WTC11 (cell line): Measurements from ENCODE around the gene SNPH.

ENCODE experiments used
- ATF1 ChIP-seq: sonication (generic); formaldehyde crosslinking; IDR thresholded peaks from 2 replicates; pipeline ENCODE4 v1.8.1; 2023; ENCODE audit warnings: mild to moderate bottlenecking, moderate library complexity, missing genetic modification reagents
- CREB1 ChIP-seq: sonication (generic); formaldehyde crosslinking; IDR thresholded peaks from 2 replicates; pipeline ENCODE4 v1.8.0; 2023; ENCODE audit warnings: mild to moderate bottlenecking, missing genetic modification reagents
- ELF4 ChIP-seq: sonication (generic); formaldehyde crosslinking; IDR thresholded peaks from 2 replicates; pipeline ENCODE4 v1.8.1; 2022; ENCODE audit warnings: low read depth, mild to moderate bottlenecking, moderate library complexity, missing genetic modification reagents
- HMGA2 ChIP-seq: fragments of 250-450 bp; sonication (Bioruptor Pico); IDR thresholded peaks from 2 replicates; pipeline ENCODE4 v1.4.0; 2021; ENCODE audit warnings: mild to moderate bottlenecking, moderate library complexity
- MAX ChIP-seq: sonication (generic); formaldehyde crosslinking; IDR thresholded peaks from 2 replicates; pipeline ENCODE4 v1.8.0; 2022; ENCODE audit warnings: mild to moderate bottlenecking, missing genetic modification reagents
- MLX ChIP-seq: sonication (generic); formaldehyde crosslinking; IDR thresholded peaks from 2 replicates; pipeline ENCODE4 v1.8.1; 2023; ENCODE audit warnings: mild to moderate bottlenecking, missing genetic modification reagents, moderate library complexity
- NR1H2 ChIP-seq: sonication (generic); formaldehyde crosslinking; IDR thresholded peaks from 2 replicates; pipeline ENCODE4 v1.9.0; 2021; ENCODE audit warnings: mild to moderate bottlenecking, moderate library complexity, missing genetic modification reagents
- TF ChIP-seq, protein P1 (sequence below): fragments of 200-600 bp; IDR thresholded peaks from 2 replicates; pipeline ENCODE4 v1.8.0; 2022; ENCODE audit warnings: antibody characterized with exemption
- TF ChIP-seq, protein P2 (sequence below): sonication (generic); formaldehyde crosslinking; IDR thresholded peaks from 2 replicates; pipeline ENCODE4 v1.8.1; 2022; ENCODE audit warnings: low read depth, missing genetic modification reagents, borderline replicate concordance

DNA sequence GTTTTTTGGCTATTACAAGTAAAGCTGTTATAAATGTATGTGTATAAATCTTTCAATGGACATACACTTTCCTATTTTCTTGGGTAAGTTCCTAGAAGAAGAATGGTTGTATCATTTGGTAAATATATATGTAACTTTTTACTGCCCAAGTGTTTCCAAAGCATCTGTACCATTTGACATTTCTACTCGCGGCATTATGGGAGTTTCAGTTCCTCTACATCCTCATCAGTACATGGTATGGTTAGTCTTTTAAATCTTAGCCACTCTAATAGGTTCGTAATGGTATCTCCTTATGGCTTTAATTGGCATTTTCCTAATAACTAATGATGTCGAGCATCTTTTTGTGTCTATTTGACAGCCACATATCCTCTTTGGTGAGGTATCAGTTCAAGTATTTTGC, 12.9 kb downstream of the SNPH start:
- TF ChIP-seq, protein P1, sequence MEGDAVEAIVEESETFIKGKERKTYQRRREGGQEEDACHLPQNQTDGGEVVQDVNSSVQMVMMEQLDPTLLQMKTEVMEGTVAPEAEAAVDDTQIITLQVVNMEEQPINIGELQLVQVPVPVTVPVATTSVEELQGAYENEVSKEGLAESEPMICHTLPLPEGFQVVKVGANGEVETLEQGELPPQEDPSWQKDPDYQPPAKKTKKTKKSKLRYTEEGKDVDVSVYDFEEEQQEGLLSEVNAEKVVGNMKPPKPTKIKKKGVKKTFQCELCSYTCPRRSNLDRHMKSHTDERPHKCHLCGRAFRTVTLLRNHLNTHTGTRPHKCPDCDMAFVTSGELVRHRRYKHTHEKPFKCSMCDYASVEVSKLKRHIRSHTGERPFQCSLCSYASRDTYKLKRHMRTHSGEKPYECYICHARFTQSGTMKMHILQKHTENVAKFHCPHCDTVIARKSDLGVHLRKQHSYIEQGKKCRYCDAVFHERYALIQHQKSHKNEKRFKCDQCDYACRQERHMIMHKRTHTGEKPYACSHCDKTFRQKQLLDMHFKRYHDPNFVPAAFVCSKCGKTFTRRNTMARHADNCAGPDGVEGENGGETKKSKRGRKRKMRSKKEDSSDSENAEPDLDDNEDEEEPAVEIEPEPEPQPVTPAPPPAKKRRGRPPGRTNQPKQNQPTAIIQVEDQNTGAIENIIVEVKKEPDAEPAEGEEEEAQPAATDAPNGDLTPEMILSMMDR, result no peak
- TF ChIP-seq NR1H2 (CRISPR knock-in tag) (no peak), HMGA2 (CRISPR knock-in tag) (no peak), MAX (CRISPR knock-in tag) (no peak), CREB1 (no peak), ELF4 (no peak), MLX (CRISPR knock-in tag) (no peak), ATF1 (CRISPR knock-in tag) (no peak)
- TF ChIP-seq, protein P2, sequence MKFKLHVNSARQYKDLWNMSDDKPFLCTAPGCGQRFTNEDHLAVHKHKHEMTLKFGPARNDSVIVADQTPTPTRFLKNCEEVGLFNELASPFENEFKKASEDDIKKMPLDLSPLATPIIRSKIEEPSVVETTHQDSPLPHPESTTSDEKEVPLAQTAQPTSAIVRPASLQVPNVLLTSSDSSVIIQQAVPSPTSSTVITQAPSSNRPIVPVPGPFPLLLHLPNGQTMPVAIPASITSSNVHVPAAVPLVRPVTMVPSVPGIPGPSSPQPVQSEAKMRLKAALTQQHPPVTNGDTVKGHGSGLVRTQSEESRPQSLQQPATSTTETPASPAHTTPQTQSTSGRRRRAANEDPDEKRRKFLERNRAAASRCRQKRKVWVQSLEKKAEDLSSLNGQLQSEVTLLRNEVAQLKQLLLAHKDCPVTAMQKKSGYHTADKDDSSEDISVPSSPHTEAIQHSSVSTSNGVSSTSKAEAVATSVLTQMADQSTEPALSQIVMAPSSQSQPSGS (CRISPR knock-in tag), result no peak
